ENCODE results near the gene IPO4.

DNA sequence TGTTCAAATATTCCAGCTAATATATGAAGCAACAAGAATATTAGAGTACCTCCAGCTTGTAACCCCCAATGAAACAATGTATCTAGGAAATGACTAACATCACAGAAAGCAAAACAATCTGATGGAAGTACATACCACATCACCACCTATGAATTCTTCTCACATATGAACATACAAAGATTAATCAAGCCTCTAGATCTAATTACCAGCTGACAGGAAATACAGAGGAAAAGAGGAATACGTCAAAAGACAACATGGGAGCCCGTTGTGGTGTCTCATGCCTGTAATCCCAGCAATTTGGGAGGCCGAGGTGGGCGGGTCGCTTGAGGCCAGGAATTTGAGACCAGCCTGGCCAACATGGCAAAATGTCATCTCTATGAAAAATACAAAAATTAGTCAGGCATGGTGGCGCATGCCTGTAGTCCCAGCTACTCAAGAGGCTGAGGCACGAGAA is 36.0 kb upstream of the IPO4 start:
- TF ChIP-seq POLR2A (IDR thresholded peaks at IDR 0.05) (no peak), EP300 (IDR thresholded peaks at IDR 0.05) (no peak)
- TF ChIP-seq, protein P1, sequence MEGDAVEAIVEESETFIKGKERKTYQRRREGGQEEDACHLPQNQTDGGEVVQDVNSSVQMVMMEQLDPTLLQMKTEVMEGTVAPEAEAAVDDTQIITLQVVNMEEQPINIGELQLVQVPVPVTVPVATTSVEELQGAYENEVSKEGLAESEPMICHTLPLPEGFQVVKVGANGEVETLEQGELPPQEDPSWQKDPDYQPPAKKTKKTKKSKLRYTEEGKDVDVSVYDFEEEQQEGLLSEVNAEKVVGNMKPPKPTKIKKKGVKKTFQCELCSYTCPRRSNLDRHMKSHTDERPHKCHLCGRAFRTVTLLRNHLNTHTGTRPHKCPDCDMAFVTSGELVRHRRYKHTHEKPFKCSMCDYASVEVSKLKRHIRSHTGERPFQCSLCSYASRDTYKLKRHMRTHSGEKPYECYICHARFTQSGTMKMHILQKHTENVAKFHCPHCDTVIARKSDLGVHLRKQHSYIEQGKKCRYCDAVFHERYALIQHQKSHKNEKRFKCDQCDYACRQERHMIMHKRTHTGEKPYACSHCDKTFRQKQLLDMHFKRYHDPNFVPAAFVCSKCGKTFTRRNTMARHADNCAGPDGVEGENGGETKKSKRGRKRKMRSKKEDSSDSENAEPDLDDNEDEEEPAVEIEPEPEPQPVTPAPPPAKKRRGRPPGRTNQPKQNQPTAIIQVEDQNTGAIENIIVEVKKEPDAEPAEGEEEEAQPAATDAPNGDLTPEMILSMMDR (IDR thresholded peaks at IDR 0.05): no peak
